K562 (cell line): ENCODE measurements around the gene CSMD2. TPM values are rescaled to one million over a fixed set of nuclear protein-coding genes. Genes with fewer than 3 reads are reported as not detected.

Source experiments
- ATAC-seq: fragments of 200-7000 bp; cut with Tn5 transposase; 3 replicates; pipeline ENCODE4 v1.9.1; 2020; ENCODE audit warnings: moderate library complexity
- BruUV-seq: library from RNA; stranded (reverse); fragments of 400-500 nt; replicated peaks from 2 replicates; lab custom pipeline; 2021; lab: Mats Ljungman, UMichigan
- CTCF ChIA-PET: fragments of 300-600 bp; formaldehyde crosslinking; extraction: SDS; loops from one replicate; lab custom pipeline; 2021; ENCODE audit warnings: low intra/inter-chr PET ratio; lab: Yijun Ruan, JAX
- POLR2A ChIA-PET: fragments of 300-600, 350-650 bp; sonication (Branson Sonifier 250); formaldehyde crosslinking; extraction: SDS; loops from one replicate; lab custom pipeline; 2021; ENCODE audit warnings: antibody characterized with exemption, inconsistent platforms; lab: Yijun Ruan, JAX
- DNase-seq, 4 experiments: peaks; one replicate each; pipeline versions ENCODE4 v3.0.0 to v3.0.0-alpha.2; 2011 to 2018; ENCODE audit warnings: low spot score in 3 of 4, mixed read lengths in 3 of 4; ENCODE audit errors: extremely low read depth in 1 of 4
- FAIRE-seq: peaks from 2 replicates; lab custom pipeline; 2011; peaks lifted over from hg19 to GRCh38; lab: Jason Lieb, UNC
- H2AFZ ChIP-seq: 2 replicates; pipeline ENCODE4 v1.6.0; 2011; ENCODE audit warnings: low read depth, low read length, control low read depth, inconsistent platforms
- H3K27ac ChIP-seq: fragments of 200-600 bp; 3 replicates; pipeline ENCODE4 v1.8.0; 2011; ENCODE audit warnings: low read depth, mild to moderate bottlenecking, control low read depth, inconsistent platforms, low read length, moderate library complexity, mixed read lengths; ENCODE audit errors: extremely low read depth
- H3K27me3 ChIP-seq, 2 experiments: fragments of 300-600 bp in 1 of 2; 2 replicates in 1 of 2; 3 replicates in 1 of 2; pipeline versions ENCODE4 v1.6.0 to v1.8.0; 2011; ENCODE audit warnings: inconsistent platforms in 2 of 2, low read length in 2 of 2, mild to moderate bottlenecking in 1 of 2, mixed read lengths in 1 of 2, moderate library complexity in 1 of 2; ENCODE audit not compliant: control insufficient read depth in 2 of 2, insufficient read depth in 2 of 2
- H3K36me3 ChIP-seq: fragments of 300-600 bp; 3 replicates; pipeline ENCODE4 v1.8.0; 2011; ENCODE audit warnings: mild to moderate bottlenecking, low read length, inconsistent platforms; ENCODE audit not compliant: control insufficient read depth, insufficient read depth
- H3K4me1 ChIP-seq, 2 experiments: fragments of 200-600 bp in 1 of 2; replicated peaks in 1 of 2; 2 replicates in 1 of 2; 3 replicates in 1 of 2; pipeline versions ENCODE4 v1.5.1 to v1.8.0; 2011; ENCODE audit warnings: inconsistent platforms in 2 of 2, low read length in 2 of 2, mild to moderate bottlenecking in 1 of 2, mixed read lengths in 1 of 2, moderate library complexity in 1 of 2; ENCODE audit not compliant: control insufficient read depth in 2 of 2, insufficient read depth in 2 of 2
- H3K4me2 ChIP-seq: 2 replicates; pipeline ENCODE4 v1.6.1; 2011; ENCODE audit warnings: low read length, control low read depth, inconsistent platforms, mixed read lengths; ENCODE audit not compliant: insufficient read depth
- H3K4me3 ChIP-seq: fragments of 200-600 bp; sonication (generic), shearing (Covaris generic); 2 replicates; pipeline ENCODE4 v1.5.1; 2016; ENCODE audit warnings: control low read depth, inconsistent platforms
- H3K79me2 ChIP-seq: fragments of 200-600 bp; 3 replicates; pipeline ENCODE4 v1.8.0; 2011; ENCODE audit warnings: low read length, inconsistent platforms; ENCODE audit not compliant: control insufficient read depth, insufficient read depth
- H3K9ac ChIP-seq, 2 experiments: 2 replicates each; pipeline versions ENCODE4 v1.6.0 to v1.6.1; 2011; ENCODE audit warnings: low read depth in 2 of 2, low read length in 2 of 2, control low read depth in 1 of 2, inconsistent platforms in 1 of 2, mild to moderate bottlenecking in 1 of 2, mixed read lengths in 1 of 2; ENCODE audit not compliant: insufficient read depth in 1 of 2
- H3K9me1 ChIP-seq: one replicate; pipeline ENCODE4 v1.6.0; 2011; ENCODE audit warnings: inconsistent platforms, mild to moderate bottlenecking, low read length, moderate library complexity; ENCODE audit not compliant: control insufficient read depth, insufficient read depth
- H3K9me3 ChIP-seq: replicated peaks from 2 replicates; pipeline ENCODE4 v1.5.1; 2011; ENCODE audit warnings: low read depth, low read length, inconsistent platforms; ENCODE audit not compliant: control insufficient read depth, insufficient read depth
- H4K20me1 ChIP-seq: replicated peaks from 2 replicates; pipeline ENCODE4 v1.6.1; 2011; ENCODE audit warnings: low read length, inconsistent platforms, mixed read lengths; ENCODE audit not compliant: control insufficient read depth, insufficient read depth
- C11orf30 ChIP-seq: fragments of 450-650 bp; IDR thresholded peaks from 2 replicates; pipeline ENCODE4 v1.6.1; 2016; ENCODE audit warnings: low read depth, mild to moderate bottlenecking
- DNMT1 ChIP-seq: fragments of 450-650 bp; IDR thresholded peaks from 2 replicates; pipeline ENCODE4 v1.6.1; 2016; ENCODE audit warnings: antibody characterized with exemption, mild to moderate bottlenecking
- HNRNPUL1 ChIP-seq: fragments of 200-400 bp; formaldehyde crosslinking; IDR thresholded peaks from 2 replicates; pipeline ENCODE4 v1.6.1; 2017; ENCODE audit warnings: low read length
- KDM5B ChIP-seq: fragments of 200-600 bp; sonication (generic); IDR thresholded peaks from 2 replicates; pipeline ENCODE4 v1.6.1; 2012; ENCODE audit warnings: low read depth, mild to moderate bottlenecking, moderate library complexity, low read length, control low read depth, inconsistent platforms; ENCODE audit not compliant: insufficient replicate concordance
- MAFF ChIP-seq: IDR thresholded peaks from 2 replicates; pipeline ENCODE4 v1.6.1; 2012; ENCODE audit warnings: low read length, improper control_type of control experiment
- MAFG ChIP-seq: fragments of 450-650 bp; conservative IDR thresholded peaks from 2 replicates; pipeline ENCODE4 v1.6.1; 2016; ENCODE audit warnings: missing genetic modification characterization, missing compliant biosample characterization
- PATZ1 ChIP-seq: fragments of 250-450 bp; sonication (Bioruptor Pico); IDR thresholded peaks from 2 replicates; pipeline ENCODE4 v1.5.0; 2020; ENCODE audit warnings: mild to moderate bottlenecking, borderline replicate concordance
- SAFB2 ChIP-seq: fragments of 200-400 bp; formaldehyde crosslinking; IDR thresholded peaks from 2 replicates; pipeline ENCODE4 v1.6.1; 2018; ENCODE audit warnings: borderline replicate concordance, low read length, low read depth, moderate library complexity; ENCODE audit not compliant: severe bottlenecking
- SMC3 ChIP-seq: conservative IDR thresholded peaks from 2 replicates; pipeline ENCODE4 v1.6.1; 2011; ENCODE audit warnings: low read depth, low read length, improper control_type of control experiment; ENCODE audit not compliant: insufficient read depth
- SNIP1 ChIP-seq: fragments of 450-650 bp; IDR thresholded peaks from 2 replicates; pipeline ENCODE4 v1.7.1; 2017; ENCODE audit warnings: low read depth, mild to moderate bottlenecking
- TAF9B ChIP-seq: fragments of 450-650 bp; IDR thresholded peaks from 2 replicates; pipeline ENCODE4 v1.6.1; 2018; ENCODE audit warnings: mild to moderate bottlenecking; ENCODE audit not compliant: partially characterized antibody
- ZNF174 ChIP-seq: fragments of 250-450 bp; sonication (Bioruptor Pico); IDR thresholded peaks from 2 replicates; pipeline ENCODE4 v1.4.0; 2020; ENCODE audit warnings: mild to moderate bottlenecking
- WGBS: fragments of 100-300 bp; shearing (Covaris generic); methylation state at CpG from one replicate; pipeline ENCODE4 v1.1.6; 2016; ENCODE audit warnings: low coverage, mixed read lengths; ENCODE audit not compliant: insufficient coverage; ENCODE audit errors: missing lambda C conversion rate; 5-methylcytosine and 5-hydroxymethylcytosine counted together
- in situ Hi-C: fragments of 300-500 bp; cut with MboI; formaldehyde crosslinking; loops from 4 replicates; pipeline ENCODE4 v1.15.0; 2018; ENCODE audit warnings: inconsistent platforms, mixed read lengths
- intact Hi-C: fragments of 100-400 bp; cut with micrococcal nuclease; formaldehyde crosslinking; loops from 2 replicates; pipeline ENCODE4 v1.14.2; 2022
- polyA plus RNA-seq, 8 experiments: library from polyadenylated mRNA; depleted of rRNA in 4 of 8; stranded (reverse) in 5 of 8; unstranded in 3 of 8; fragments of >200 nt; fragmentation: Nextera tagmentation in 2 of 8; fragmentation: Illumina TruSeq in 1 of 8; extraction: Ambion mirVana in 2 of 8; extraction: Trizol in 1 of 8; gene quantifications; 2 replicates each; pipeline versions ENCODE4 v1.2.1 to v1.2.3, GENCODE V29; 2011 to 2014; ENCODE audit warnings: inconsistent platforms in 1 of 8, missing spikeins in 1 of 8
- total RNA-seq, 7 experiments: library from RNA; depleted of rRNA in 6 of 7; stranded (reverse); fragments of >200 nt in 6 of 7; fragmentation: Illumina TruSeq in 2 of 7; extraction: Trizol in 2 of 7; gene quantifications; 2 replicates each; pipeline versions ENCODE4 v1.2.1 to v1.2.3, GENCODE V29; 2011 to 2021; ENCODE audit warnings: low replicate concordance in 1 of 7
- TF ChIP-seq, protein P1 (sequence below), 3 experiments: IDR thresholded peaks in 2 of 3; conservative IDR thresholded peaks in 1 of 3; 2 replicates each; pipeline ENCODE4 v1.5.1; 2011 to 2012; ENCODE audit warnings: low read length in 3 of 3, mild to moderate bottlenecking in 3 of 3, control low read depth in 2 of 3, improper control_type of control experiment in 1 of 3, inconsistent platforms in 1 of 3, low read depth in 1 of 3, mixed read lengths in 1 of 3, moderate library complexity in 1 of 3; ENCODE audit not compliant: insufficient read depth in 2 of 3

The CSMD2 gene
- total and polyA plus RNA-seq, 9 of the 15 experiments (the other 6 are each of a cell fraction or from before 2014, with no cell fraction given) = not detected

- no peak for FAIRE-seq
- ChIA-PET POLR2A (no interaction called here), CTCF (no interaction called here)
- no peak overlapping the region for H2AFZ ChIP-seq
- intact Hi-C loops = no loop called here
- H3K4me3 ChIP-seq = no peak overlapping the region
- H4K20me1 ChIP-seq = no peaks in the 10 kb centered on the region
- H3K9ac ChIP-seq = no peak overlapping the region
- peaks cover 7 to 29% of the 10 kb centered on the region in 2 experiments; a peak in 3 of 5 replicates for H3K27me3 ChIP-seq
- no peak overlapping the region for H3K4me2 ChIP-seq
- no peaks in the 10 kb centered on the region for H3K9me1 ChIP-seq
- H3K79me2 ChIP-seq = no peaks in the 10 kb centered on the region
- no peaks in the 10 kb centered on the region for H3K9me3 ChIP-seq
- H3K27ac ChIP-seq = no peak overlapping the region
- under 1% methylated on average over 12 of the region's 12 CpGs for WGBS
- no peak for DNase-seq
- in situ Hi-C loops = no loop called here
- no TSS peak for BruUV-seq
- no peak for TF ChIP-seq ZNF174 (CRISPR knock-in tag)
- no peaks in the 10 kb centered on the region for H3K4me1 ChIP-seq
- no peak for ATAC-seq
- no peaks in the 10 kb centered on the region for H3K36me3 ChIP-seq
Observed at GRCh38 chr1:33653226-33653625, 511.8 kb downstream of the CSMD2 start.

DNA sequence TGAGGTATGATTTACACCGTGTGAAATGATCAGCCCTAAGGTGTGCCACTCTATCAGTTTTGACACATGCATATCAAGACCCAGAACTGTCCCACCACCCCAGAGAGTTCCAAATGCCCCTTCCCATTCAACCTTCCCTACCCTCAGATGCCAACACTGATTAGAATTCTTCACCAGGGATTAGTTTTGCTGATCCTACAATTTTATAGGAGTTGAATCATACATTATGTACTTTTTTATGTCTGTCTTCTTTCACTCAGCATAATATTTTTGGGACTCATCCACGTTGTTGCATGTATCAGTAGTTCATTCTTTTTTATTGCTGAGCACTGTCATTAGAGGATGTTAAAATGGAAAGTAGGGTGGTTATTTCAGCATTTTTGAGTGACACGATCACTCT, 514.3 kb downstream of the CSMD2 start:
- ChIA-PET POLR2A (no interaction called here), CTCF (interaction anchor here (0.8 kb wide), 1 partner anchor 10 kb away, joined by 3 read pairs; no protein-coding TSS in a partner anchor)
- FAIRE-seq = no peak

More for the DNA sequence above, 514.3 kb downstream of the CSMD2 start:
- H3K79me2 ChIP-seq = no peaks in the 10 kb centered on the region
- H3K4me1 ChIP-seq = no peaks in the 10 kb centered on the region
- H2AFZ ChIP-seq = no peak overlapping the region
- H3K27ac ChIP-seq = no peak overlapping the region
- BruUV-seq = no TSS peak
- no peak overlapping the region for H3K4me3 ChIP-seq
- no peaks in the 10 kb centered on the region for H3K9me1 ChIP-seq
- no peaks in the 10 kb centered on the region for H4K20me1 ChIP-seq
- no peaks in the 10 kb centered on the region for H3K36me3 ChIP-seq
- TF ChIP-seq, protein P1, sequence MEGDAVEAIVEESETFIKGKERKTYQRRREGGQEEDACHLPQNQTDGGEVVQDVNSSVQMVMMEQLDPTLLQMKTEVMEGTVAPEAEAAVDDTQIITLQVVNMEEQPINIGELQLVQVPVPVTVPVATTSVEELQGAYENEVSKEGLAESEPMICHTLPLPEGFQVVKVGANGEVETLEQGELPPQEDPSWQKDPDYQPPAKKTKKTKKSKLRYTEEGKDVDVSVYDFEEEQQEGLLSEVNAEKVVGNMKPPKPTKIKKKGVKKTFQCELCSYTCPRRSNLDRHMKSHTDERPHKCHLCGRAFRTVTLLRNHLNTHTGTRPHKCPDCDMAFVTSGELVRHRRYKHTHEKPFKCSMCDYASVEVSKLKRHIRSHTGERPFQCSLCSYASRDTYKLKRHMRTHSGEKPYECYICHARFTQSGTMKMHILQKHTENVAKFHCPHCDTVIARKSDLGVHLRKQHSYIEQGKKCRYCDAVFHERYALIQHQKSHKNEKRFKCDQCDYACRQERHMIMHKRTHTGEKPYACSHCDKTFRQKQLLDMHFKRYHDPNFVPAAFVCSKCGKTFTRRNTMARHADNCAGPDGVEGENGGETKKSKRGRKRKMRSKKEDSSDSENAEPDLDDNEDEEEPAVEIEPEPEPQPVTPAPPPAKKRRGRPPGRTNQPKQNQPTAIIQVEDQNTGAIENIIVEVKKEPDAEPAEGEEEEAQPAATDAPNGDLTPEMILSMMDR (IDR thresholded peaks at IDR 0.05 in 2 of 3, conservative IDR thresholded peaks at IDR 0.05 in 1 of 3; ENCODE audit: insufficient read depth in 2 of 3, low read depth in 1 of 3, low read length in 3 of 3) = no peak
- no peak for TF ChIP-seq HNRNPUL1
- no peak for TF ChIP-seq KDM5B
- no peak for TF ChIP-seq DNMT1
- peak; percentile 49 for TF ChIP-seq MAFG (tag)
- TF ChIP-seq MAFF = peak; percentile 29; the same call in 1 of the 2 replicates
- TF ChIP-seq SNIP1 = no peak
- no peak for TF ChIP-seq PATZ1
- TF ChIP-seq SAFB2 = no peak
- no peak for TF ChIP-seq TAF9B
- TF ChIP-seq C11orf30 = peak; percentile 43
- TF ChIP-seq SMC3 = no peak
- in situ Hi-C loops = no loop called here
- ATAC-seq = no peak
- no peak overlapping the region for H3K4me2 ChIP-seq
- H3K9me3 ChIP-seq = no peaks in the 10 kb centered on the region
- DNase-seq = no peak
- H3K9ac ChIP-seq = no peak overlapping the region
- intact Hi-C loops = no loop called here
- H3K27me3 ChIP-seq = peaks cover 7 to 28% of the 10 kb centered on the region in 2 experiments; a peak in 2 of 5 replicates
- WGBS = 2% methylated on average over 3 of the region's 3 CpGs
